H1 (cell line): ENCODE results near the gene CLDN8. TPM values are rescaled to one million over a fixed set of nuclear protein-coding genes. Genes with fewer than 3 reads are reported as not detected.

Experiments
- CTCF ChIA-PET: fragments of 300-600 bp; sonication (Branson Sonifier 250); formaldehyde crosslinking; loops from one replicate; lab custom pipeline; 2021; ENCODE audit not compliant: partially characterized antibody; lab: Charles Lee
- POLR2A ChIA-PET: fragments of 300-600 bp; sonication (Branson Sonifier 250); formaldehyde crosslinking; loops from one replicate; lab custom pipeline; 2021; ENCODE audit warnings: inconsistent platforms; ENCODE audit not compliant: partially characterized antibody; lab: Charles Lee
- DNase-seq, 2 experiments: peaks; one replicate each; pipeline versions ENCODE4 v3.0.0 to v3.0.0-alpha.2; 2010 to 2022; ENCODE audit warnings: low spot score in 2 of 2, low read depth in 1 of 2, mixed read lengths in 1 of 2
- FAIRE-seq: peaks from 2 replicates; lab custom pipeline; 2011; peaks lifted over from hg19 to GRCh38; lab: Jason Lieb, UNC
- H2AFZ ChIP-seq: 2 replicates; pipeline ENCODE4 v1.8.1; 2012; ENCODE audit warnings: low read length, inconsistent platforms
- H2AK5ac ChIP-seq: 2 replicates; pipeline ENCODE4 v1.6.1; 2013; ENCODE audit warnings: low read depth, low read length
- H2BK120ac ChIP-seq: replicated peaks from 2 replicates; pipeline ENCODE3; 2013; ENCODE audit warnings: low read depth, low read length, inconsistent platforms
- H2BK12ac ChIP-seq: 2 replicates; pipeline ENCODE4 v1.6.1; 2013; ENCODE audit warnings: low read depth, low read length
- H2BK15ac ChIP-seq: 2 replicates; pipeline ENCODE4 v1.6.1; 2013; ENCODE audit warnings: low read length
- H2BK20ac ChIP-seq: 2 replicates; pipeline ENCODE4 v1.6.1; 2013; ENCODE audit warnings: low read length
- H2BK5ac ChIP-seq: 2 replicates; pipeline ENCODE4 v1.6.1; 2013; ENCODE audit warnings: low read depth, low read length
- H3K14ac ChIP-seq: 2 replicates; pipeline ENCODE4 v1.6.1; 2013; ENCODE audit warnings: inconsistent platforms; ENCODE audit not compliant: insufficient read length
- H3K18ac ChIP-seq: 2 replicates; pipeline ENCODE4 v1.6.1; 2013; ENCODE audit warnings: low read length; ENCODE audit errors: extremely low read depth
- H3K23ac ChIP-seq: 2 replicates; pipeline ENCODE4 v1.6.1; 2013; ENCODE audit warnings: inconsistent platforms; ENCODE audit not compliant: insufficient read length
- H3K23me2 ChIP-seq: 2 replicates; pipeline ENCODE4 v1.6.1; 2013; ENCODE audit warnings: low read depth, low read length
- H3K27ac ChIP-seq: 2 replicates; pipeline ENCODE4 v1.6.1; 2011; ENCODE audit warnings: low read depth, low read length, inconsistent platforms
- H3K27me3 ChIP-seq, 4 experiments: replicated peaks in 1 of 4; 1 replicate in 1 of 4; 2 replicates in 3 of 4; pipeline versions ENCODE4 v1.6.1 to v1.8.1; 2011 to 2013; ENCODE audit warnings: low read length in 3 of 4, mild to moderate bottlenecking in 3 of 4, inconsistent platforms in 2 of 4, mixed read lengths in 2 of 4, moderate library complexity in 1 of 4; ENCODE audit not compliant: control insufficient read depth in 3 of 4, insufficient read depth in 3 of 4; ENCODE audit errors: extremely low read depth in 1 of 4
- H3K36me3 ChIP-seq, 4 experiments: 2 replicates each; pipeline versions ENCODE4 v1.6.1 to v1.8.1; 2011 to 2013; ENCODE audit warnings: mild to moderate bottlenecking in 4 of 4, low read length in 3 of 4, moderate library complexity in 2 of 4, control low read depth in 1 of 4, inconsistent platforms in 1 of 4; ENCODE audit not compliant: insufficient read depth in 4 of 4, control insufficient read depth in 2 of 4
- H3K4ac ChIP-seq: replicated peaks from 2 replicates; pipeline ENCODE3; 2013; ENCODE audit warnings: low read length, low read depth, mixed read lengths, inconsistent platforms; ENCODE audit not compliant: insufficient read length
- H3K4me1 ChIP-seq, 4 experiments: replicated peaks in 1 of 4; 1 replicate in 1 of 4; 2 replicates in 3 of 4; pipeline versions ENCODE4 v1.6.1 to v1.8.1; 2011 to 2013; ENCODE audit warnings: low read length in 3 of 4, inconsistent platforms in 2 of 4, mixed read lengths in 1 of 4; ENCODE audit not compliant: insufficient read depth in 4 of 4, control insufficient read depth in 3 of 4
- H3K4me2 ChIP-seq, 2 experiments: 2 replicates each; pipeline versions ENCODE4 v1.6.1 to v1.8.1; 2011 to 2013; ENCODE audit warnings: low read depth in 2 of 2, low read length in 2 of 2, control low read depth in 1 of 2, inconsistent platforms in 1 of 2, mild to moderate bottlenecking in 1 of 2; ENCODE audit not compliant: insufficient read depth in 1 of 2
- H3K4me3 ChIP-seq, 4 experiments: fragments of 200-600, 300-600 bp in 1 of 4; sonication (generic), shearing (Covaris generic), sonication (Bioruptor Twin) in 1 of 4; 2 replicates each; pipeline versions ENCODE4 v1.5.1 to v1.8.1; 2011 to 2016; ENCODE audit warnings: low read length in 4 of 4, low read depth in 3 of 4, control low read depth in 2 of 4, inconsistent platforms in 2 of 4, mild to moderate bottlenecking in 2 of 4, mixed read lengths in 1 of 4, moderate library complexity in 1 of 4; ENCODE audit not compliant: insufficient read depth in 2 of 4; ENCODE audit errors: extremely low read depth in 1 of 4
- H3K56ac ChIP-seq: replicated peaks from 2 replicates; pipeline ENCODE3; 2013; ENCODE audit warnings: low read depth, mild to moderate bottlenecking, mixed read lengths, low read length, inconsistent platforms; ENCODE audit not compliant: insufficient read length
- H3K79me1 ChIP-seq: 2 replicates; pipeline ENCODE4 v1.6.1; 2013; ENCODE audit warnings: low read depth, low read length, control low read depth
- H3K79me2 ChIP-seq, 2 experiments: 2 replicates each; pipeline versions ENCODE4 v1.6.1 to v1.8.1; 2012 to 2013; ENCODE audit warnings: low read length in 2 of 2, mild to moderate bottlenecking in 2 of 2, inconsistent platforms in 1 of 2; ENCODE audit not compliant: insufficient read depth in 2 of 2, control insufficient read depth in 1 of 2
- H3K9ac ChIP-seq, 4 experiments: replicated peaks in 1 of 4; 1 replicate in 1 of 4; 2 replicates in 3 of 4; pipeline versions ENCODE4 v1.6.1 to v1.8.1; 2011 to 2013; ENCODE audit warnings: low read depth in 3 of 4, low read length in 3 of 4, control low read depth in 2 of 4, mild to moderate bottlenecking in 2 of 4, moderate library complexity in 2 of 4, inconsistent platforms in 1 of 4; ENCODE audit errors: extremely low read depth in 1 of 4
- H3K9me3 ChIP-seq, 2 experiments: 2 replicates each; pipeline versions ENCODE4 v1.6.1 to v1.8.1; 2012 to 2013; ENCODE audit warnings: mild to moderate bottlenecking in 2 of 2, moderate library complexity in 2 of 2, control low read depth in 1 of 2, inconsistent platforms in 1 of 2, low read depth in 1 of 2, low read length in 1 of 2, mixed read lengths in 1 of 2; ENCODE audit not compliant: insufficient read depth in 2 of 2
- H4K20me1 ChIP-seq, 2 experiments: replicated peaks in 1 of 2; 2 replicates each; pipeline versions ENCODE3 to v1.8.1; 2011 to 2013; ENCODE audit warnings: inconsistent platforms in 2 of 2, low read length in 2 of 2, mild to moderate bottlenecking in 1 of 2; ENCODE audit not compliant: insufficient read depth in 2 of 2, control insufficient read depth in 1 of 2
- H4K5ac ChIP-seq: 2 replicates; pipeline ENCODE4 v1.6.1; 2013; ENCODE audit warnings: low read length, low read depth, mixed read lengths, inconsistent platforms; ENCODE audit not compliant: insufficient read length
- H4K8ac ChIP-seq: 2 replicates; pipeline ENCODE4 v1.8.0; 2013; ENCODE audit warnings: mild to moderate bottlenecking, moderate library complexity, low read length, inconsistent platforms; ENCODE audit not compliant: insufficient read depth; ENCODE audit errors: extremely low read depth
- H4K91ac ChIP-seq: replicated peaks from 2 replicates; pipeline ENCODE3; 2013; ENCODE audit warnings: low read length, mixed read lengths, inconsistent platforms; ENCODE audit not compliant: insufficient read length
- CBX5 ChIP-seq: fragments of 300-800, 300-1000 bp; sonication (generic); IDR thresholded peaks from 2 replicates; pipeline ENCODE4 v1.7.1; 2016; ENCODE audit warnings: antibody characterized with exemption, low read length, low read depth
- EGR1 ChIP-seq: IDR thresholded peaks from 2 replicates; pipeline ENCODE4 v1.6.1; 2011; ENCODE audit warnings: low read depth, low read length, borderline replicate concordance
- GABPA ChIP-seq: IDR thresholded peaks from 2 replicates; pipeline ENCODE4 v1.6.1; 2011; ENCODE audit warnings: mild to moderate bottlenecking, low read length, moderate library complexity, borderline replicate concordance; ENCODE audit not compliant: insufficient read depth
- HDAC2 ChIP-seq, 2 experiments: fragments of 300-600 bp in 1 of 2; sonication (generic) in 1 of 2; IDR thresholded peaks; 2 replicates each; pipeline ENCODE4 v1.6.1; 2011 to 2012; ENCODE audit warnings: low read depth in 2 of 2, low read length in 2 of 2, mild to moderate bottlenecking in 2 of 2, moderate library complexity in 2 of 2, borderline replicate concordance in 1 of 2, inconsistent platforms in 1 of 2
- JUN ChIP-seq: IDR thresholded peaks from 2 replicates; pipeline ENCODE4 v1.6.1; 2011; ENCODE audit warnings: low read depth, mild to moderate bottlenecking, improper control_type of control experiment, low read length
- MAFK ChIP-seq: IDR thresholded peaks from 2 replicates; pipeline ENCODE4 v1.6.1; 2012; ENCODE audit warnings: low read depth, mild to moderate bottlenecking, improper control_type of control experiment, low read length
- NANOG ChIP-seq: IDR thresholded peaks from 2 replicates; pipeline ENCODE4 v1.6.1; 2011; ENCODE audit warnings: low read length, low read depth, mild to moderate bottlenecking, inconsistent platforms; ENCODE audit not compliant: insufficient read depth, poor library complexity, severe bottlenecking
- PHF8 ChIP-seq: fragments of 200-600 bp; sonication (generic); conservative IDR thresholded peaks from 2 replicates; pipeline ENCODE4 v1.7.1; 2012; ENCODE audit warnings: low read depth, mild to moderate bottlenecking, inconsistent platforms, low read length, moderate library complexity
- POLR2A ChIP-seq, 2 experiments: IDR thresholded peaks; 1 replicate in 1 of 2; 2 replicates in 1 of 2; pipeline ENCODE4 v1.6.1; 2011; ENCODE audit warnings: low read depth in 2 of 2, low read length in 2 of 2, mild to moderate bottlenecking in 2 of 2; ENCODE audit errors: control extremely low read depth in 1 of 2
- RAD21 ChIP-seq, 2 experiments: IDR thresholded peaks in 1 of 2; conservative IDR thresholded peaks in 1 of 2; 2 replicates each; pipeline ENCODE4 v1.6.1; 2011; ENCODE audit warnings: low read depth in 2 of 2, low read length in 2 of 2, improper control_type of control experiment in 1 of 2, inconsistent platforms in 1 of 2, mild to moderate bottlenecking in 1 of 2, moderate library complexity in 1 of 2
- RNF2 ChIP-seq: fragments of 200-900, 300-1000 bp; sonication (generic); IDR thresholded peaks from 2 replicates; pipeline ENCODE4 v1.7.1; 2016; ENCODE audit warnings: borderline replicate concordance, low read depth, mild to moderate bottlenecking, antibody characterized with exemption, low read length; ENCODE audit not compliant: poor library complexity, severe bottlenecking; ENCODE audit errors: missing control alignments
- SIRT6 ChIP-seq: IDR thresholded peaks from one replicate; pipeline ENCODE4 v1.7.1; 2012; ENCODE audit warnings: low read length, inconsistent platforms
- SP2 ChIP-seq: IDR thresholded peaks from 2 replicates; pipeline ENCODE4 v1.6.1; 2012; ENCODE audit warnings: mild to moderate bottlenecking, low read length, inconsistent platforms
- WGBS, 2 experiments: shearing (Covaris generic) in 1 of 2; methylation state at CpG; one replicate each; pipeline versions ENCODE4 v1.1.6 to v1.1.7; 2013 to 2015; ENCODE audit warnings: low lambda C conversion rate in 2 of 2, mixed read lengths in 2 of 2, inconsistent platforms in 1 of 2, low coverage in 1 of 2, missing lambda C conversion rate in 1 of 2; ENCODE audit not compliant: insufficient replicate concordance in 2 of 2, insufficient coverage in 1 of 2, insufficient read length in 1 of 2; ENCODE audit errors: extremely low coverage in 1 of 2, missing lambda C conversion rate in 1 of 2; 5-methylcytosine and 5-hydroxymethylcytosine counted together
- polyA plus RNA-seq, 7 experiments: library from polyadenylated mRNA; depleted of rRNA in 3 of 7; stranded (reverse) in 5 of 7; unstranded in 2 of 7; fragments of >200 nt in 5 of 7; fragments of 200-250 nt in 2 of 7; gene quantifications; 1 replicate in 5 of 7; 2 replicates in 1 of 7; 4 replicates in 1 of 7; pipeline versions ENCODE4 v1.2.1 to v1.2.3, GENCODE V29; 2011 to 2013; ENCODE audit warnings: missing spikeins in 2 of 7, mixed read lengths in 2 of 7
- total RNA-seq: library from RNA; stranded (reverse); fragmentation: NEBNext Ultra II Directional; extraction: Animal tissue kit (Norgen Biotek cat#: 25700); gene quantifications from 2 replicates; pipeline ENCODE4 v1.2.1, GENCODE V29; 2021
- TF ChIP-seq, protein P1 (sequence below): IDR thresholded peaks from 2 replicates; pipeline ENCODE4 v1.6.1; 2011; ENCODE audit warnings: low read depth, mild to moderate bottlenecking, low read length; ENCODE audit not compliant: insufficient read depth

The CLDN8 gene
- total and polyA plus RNA-seq, 2 of the 8 experiments (the other 6 are each of a cell fraction or from before 2014, with no cell fraction given), result not detected

DNA sequence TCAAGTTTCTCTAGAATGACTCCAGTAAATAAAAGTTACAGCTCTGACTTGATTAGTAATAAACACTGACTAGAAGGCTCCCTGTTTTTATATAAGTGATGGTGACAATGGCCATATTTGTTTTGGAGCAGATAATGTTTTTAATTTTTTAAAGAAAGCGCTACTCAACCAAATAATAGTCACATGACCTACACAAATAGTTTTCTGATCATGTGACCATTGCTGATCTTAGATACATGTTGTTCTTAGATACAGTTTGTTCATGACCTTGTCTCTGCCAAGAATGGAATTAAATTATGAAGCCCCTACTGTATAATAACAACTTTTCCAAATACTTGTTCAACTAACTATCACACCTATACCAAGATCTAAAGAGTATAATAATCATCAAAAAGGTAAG lies 22.3 kb upstream of the CLDN8 start:
- Histone ChIP-seq H4K91ac (no peak overlapping the region), H3K4me1 (no peaks in the 10 kb centered on the region), H4K8ac (no peak overlapping the region), H3K9ac (no peak overlapping the region), H3K14ac (no peak overlapping the region), H3K9me3 (no peaks in the 10 kb centered on the region), H3K4ac (no peak overlapping the region), H3K23ac (no peak overlapping the region), H3K4me3 (no peak overlapping the region), H2BK120ac (no peak overlapping the region), H3K18ac (no peak overlapping the region), H4K20me1 (no peaks in the 10 kb centered on the region), H3K4me2 (no peak overlapping the region), H4K5ac (no peak overlapping the region), H3K36me3 (no peaks in the 10 kb centered on the region), H2AK5ac (no peak overlapping the region), H3K79me1 (no peaks in the 10 kb centered on the region), H2AFZ (no peak overlapping the region), H2BK12ac (no peak overlapping the region), H3K23me2 (no peaks in the 10 kb centered on the region), H2BK20ac (no peak overlapping the region), H2BK5ac (no peak overlapping the region), H2BK15ac (no peak overlapping the region), H3K27me3 (no peaks in the 10 kb centered on the region), H3K27ac (no peak overlapping the region), H3K56ac (no peak overlapping the region), H3K79me2 (no peaks in the 10 kb centered on the region)
- POLR2A ChIA-PET, result no interaction called here
- 88% methylated on average over 1 of the region's 1 CpG; no CpG with 5 or more reads in 1 of the 2 experiments for WGBS, 2 experiments
- CTCF ChIA-PET, result no interaction called here
- no peak for FAIRE-seq
- no peak for DNase-seq
- TF ChIP-seq HDAC2 (IDR thresholded peaks at IDR 0.05; ENCODE audit: borderline replicate concordance in 1 of 2, low read depth in 2 of 2, low read length in 2 of 2) (no peak), SP2 (no peak), NANOG (no peak), RNF2 (no peak), EGR1 (no peak), MAFK (no peak), PHF8 (no peak), SIRT6 (no peak), JUN (no peak), GABPA (no peak), POLR2A (IDR thresholded peaks at IDR 0.05; ENCODE audit: control extremely low read depth in 1 of 2, low read depth in 2 of 2, low read length in 2 of 2) (no peak), RAD21 (IDR thresholded peaks at IDR 0.05 in 1 of 2, conservative IDR thresholded peaks at IDR 0.05 in 1 of 2; ENCODE audit: low read depth in 2 of 2, low read length in 2 of 2) (no peak), CBX5 (no peak)
- TF ChIP-seq, protein P1, sequence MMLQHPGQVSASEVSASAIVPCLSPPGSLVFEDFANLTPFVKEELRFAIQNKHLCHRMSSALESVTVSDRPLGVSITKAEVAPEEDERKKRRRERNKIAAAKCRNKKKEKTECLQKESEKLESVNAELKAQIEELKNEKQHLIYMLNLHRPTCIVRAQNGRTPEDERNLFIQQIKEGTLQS, result no peak
